ENCODE data around the gene NCAPG2. TPM values are rescaled to one million over a fixed set of nuclear protein-coding genes. Genes with fewer than 3 reads are reported as not detected.

NCAPG2 gene
- 15.6 and 15.7 TPM in 2 replicates for total RNA-seq (2014; rRNA removed; shearing (Covaris generic))
- 15.7 and 17.3 TPM in 2 replicates for polyA plus RNA-seq (2016; fragmentation: Nextera tagmentation; extraction: Ambion mirVana)

DNA sequence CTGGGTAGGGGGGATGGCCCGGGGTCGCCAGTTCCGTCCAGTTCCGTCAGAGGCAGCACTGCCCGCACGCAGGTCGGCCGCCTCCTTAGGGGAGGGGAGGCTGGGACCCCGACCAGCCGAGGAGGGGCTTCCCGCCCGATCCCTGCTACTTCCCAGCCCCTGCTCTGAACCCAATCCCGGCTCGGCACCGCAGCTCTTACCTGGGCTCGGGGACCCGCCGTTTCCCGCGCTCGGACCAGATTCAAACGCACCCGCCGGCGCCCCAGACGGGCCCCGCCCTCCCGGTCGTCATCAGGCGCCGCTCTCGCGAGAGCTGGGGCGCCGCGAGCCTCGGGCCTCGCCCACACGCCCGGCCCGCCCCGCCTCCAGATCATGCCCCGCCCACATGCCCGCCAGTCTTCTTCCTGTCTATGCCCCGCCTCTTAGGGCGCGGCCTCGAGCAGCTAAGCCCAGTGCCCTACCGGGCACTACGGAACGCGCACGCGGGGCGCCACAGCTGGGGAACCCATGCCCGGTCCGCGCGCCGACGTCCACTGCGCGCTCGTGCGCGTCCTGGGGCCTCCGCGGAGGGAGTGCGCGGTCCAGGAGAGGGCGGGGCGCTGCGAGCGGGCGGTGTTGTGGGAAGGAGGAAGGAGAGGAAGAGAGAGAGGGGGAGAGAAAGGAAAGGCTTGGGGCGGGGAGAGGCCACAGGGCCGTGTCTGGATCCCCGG, at the start of gene NCAPG2:
NCAPG2 (minus strand) TSS at position 281 of the 710 bp plus-strand sequence. CDS start 2,905 bp downstream, outside the sequence.
- H3K4me1 ChIP-seq (ENCODE audit: insufficient read depth): peaks cover 11% of the 10 kb centered on the region; the same call in 1 of the 2 replicates
- H3K36me3 ChIP-seq (ENCODE audit: low read depth): no peaks in the 10 kb centered on the region
- H2AFZ ChIP-seq: peak within 1 kb of the TSS; percentile 87
- H3F3A ChIP-seq (ENCODE audit: insufficient read depth): no peaks in the 10 kb centered on the region
- no peaks in the 10 kb centered on the region for H3K9me2 ChIP-seq (ENCODE audit: insufficient read depth)
- in situ Hi-C loops (cut with MboI): no loop called here
- 0 out of 2 replicates have a peak within 1 kb of the TSS, but pooled peaks have one; percentile 9 for H3K27ac ChIP-seq
- H3K79me2 ChIP-seq (ENCODE audit: insufficient read depth): peaks cover 48% of the 10 kb centered on the region
- no peaks in the 10 kb centered on the region for H4K20me1 ChIP-seq (ENCODE audit: insufficient read depth)
- peak within 1 kb of the TSS; percentile 90 for H3K9ac ChIP-seq
- H3K4me2 ChIP-seq (ENCODE audit: unreplicated experiment): peak within 1 kb of the TSS; percentile 84
- no peaks in the 10 kb centered on the region for H3K9me3 ChIP-seq (ENCODE audit: low read depth)
- peak; percentile 99 for DNase-seq
- H3K27me3 ChIP-seq (replicated peaks; ENCODE audit: insufficient read depth): no peaks in the 10 kb centered on the region
- peak within 1 kb of the TSS; percentile 72 for H3K4me3 ChIP-seq
- no peak for TF ChIP-seq EZH2 (IDR thresholded peaks at IDR 0.05; ENCODE audit: insufficient read depth, poor library complexity, severe bottlenecking)
- no peak for TF ChIP-seq EZH2phosphoT487 (IDR thresholded peaks at IDR 0.05; ENCODE audit: insufficient read depth, low read depth)
- 0 to 1% methylated on average over 47 to 65 of the region's 78 CpGs for WGBS, 2 experiments (ENCODE audit: low coverage in 1 of 2, low lambda C conversion rate in 2 of 2, missing lambda C conversion rate in 2 of 2)

DNA sequence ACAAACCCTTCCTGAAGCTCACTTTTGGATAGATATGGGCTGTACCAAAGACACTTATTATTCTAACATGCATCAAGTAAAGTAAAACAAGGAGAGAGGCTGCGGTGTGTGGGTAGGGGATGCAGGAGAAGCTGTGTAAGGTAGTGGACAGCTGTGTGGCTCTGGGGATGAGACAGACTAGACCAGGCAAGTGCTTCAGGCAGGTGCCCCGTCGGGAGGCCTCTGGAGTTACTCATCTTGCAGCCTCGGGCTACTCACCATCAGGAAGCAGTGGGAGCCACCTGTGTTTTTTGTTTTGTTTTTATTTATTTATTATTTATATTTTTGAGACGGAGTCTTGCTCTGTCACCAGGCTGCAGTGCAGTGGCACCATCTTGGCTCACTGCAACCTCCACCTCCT, 49.3 kb upstream of the NCAPG2 start:
- Histone ChIP-seq H3K9ac (no peak overlapping the region), H3K4me3 (no peak overlapping the region), H3K36me3 (ENCODE audit: low read depth) (peaks cover 29% of the 10 kb centered on the region; the same call in 1 of the 2 replicates), H3K27ac (no peak overlapping the region), H4K20me1 (ENCODE audit: insufficient read depth) (no peaks in the 10 kb centered on the region), H3K79me2 (ENCODE audit: insufficient read depth) (peaks cover 7% of the 10 kb centered on the region; the same call in 1 of the 2 replicates), H3F3A (ENCODE audit: insufficient read depth) (no peaks in the 10 kb centered on the region), H3K9me2 (ENCODE audit: insufficient read depth) (no peaks in the 10 kb centered on the region), H3K4me2 (ENCODE audit: unreplicated experiment) (no peak overlapping the region), H2AFZ (no peak overlapping the region), H3K27me3 (replicated peaks; ENCODE audit: insufficient read depth) (no peaks in the 10 kb centered on the region), H3K9me3 (ENCODE audit: low read depth) (no peaks in the 10 kb centered on the region), H3K4me1 (ENCODE audit: insufficient read depth) (no peaks in the 10 kb centered on the region)
- no peak for DNase-seq
- in situ Hi-C loops (cut with MboI): no loop called here
- TF ChIP-seq EZH2 (IDR thresholded peaks at IDR 0.05; ENCODE audit: insufficient read depth, poor library complexity, severe bottlenecking) (no peak), EZH2phosphoT487 (IDR thresholded peaks at IDR 0.05; ENCODE audit: insufficient read depth, low read depth) (no peak)
- 90% methylated on average over 5 of the region's 5 CpGs for WGBS, 2 experiments (ENCODE audit: low coverage in 1 of 2, low lambda C conversion rate in 2 of 2, missing lambda C conversion rate in 2 of 2)

DNA sequence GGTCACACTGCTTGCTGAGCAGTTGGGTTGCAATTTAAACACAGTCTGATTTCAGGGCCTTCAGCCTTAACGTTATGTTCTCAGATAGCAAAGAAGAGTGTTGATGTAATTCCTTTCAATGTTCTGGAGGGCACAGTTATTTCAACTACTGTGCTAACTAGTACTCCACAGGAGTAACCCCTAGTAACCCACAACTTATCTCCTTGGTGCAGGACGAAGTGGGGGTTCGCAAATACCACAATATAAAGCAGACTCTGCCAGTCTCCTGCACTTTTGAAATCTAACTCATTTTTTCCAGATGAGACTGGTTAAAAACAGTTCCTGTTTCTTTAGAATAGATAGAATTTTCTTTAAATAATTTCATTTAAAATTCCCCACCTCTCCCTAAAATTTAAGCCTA, 47.1 kb upstream of the NCAPG2 start:
- Histone ChIP-seq H3F3A (ENCODE audit: insufficient read depth) (no peaks in the 10 kb centered on the region), H3K9ac (no peak overlapping the region), H3K4me3 (no peak overlapping the region), H3K27ac (no peak overlapping the region), H3K27me3 (replicated peaks; ENCODE audit: insufficient read depth) (no peaks in the 10 kb centered on the region), H3K9me3 (ENCODE audit: low read depth) (no peaks in the 10 kb centered on the region), H3K36me3 (ENCODE audit: low read depth) (peaks cover 27% of the 10 kb centered on the region; the same call in 1 of the 2 replicates), H3K79me2 (ENCODE audit: insufficient read depth) (peaks cover 6% of the 10 kb centered on the region; the same call in 1 of the 2 replicates), H3K4me1 (ENCODE audit: insufficient read depth) (no peaks in the 10 kb centered on the region), H3K9me2 (ENCODE audit: insufficient read depth) (no peaks in the 10 kb centered on the region), H3K4me2 (ENCODE audit: unreplicated experiment) (no peak overlapping the region), H4K20me1 (ENCODE audit: insufficient read depth) (no peaks in the 10 kb centered on the region), H2AFZ (no peak overlapping the region)
- DNase-seq: no peak
- WGBS, 2 experiments (ENCODE audit: low coverage in 1 of 2, low lambda C conversion rate in 2 of 2, missing lambda C conversion rate in 2 of 2): 82 to 84% methylated on average over 3 of the region's 3 CpGs
- TF ChIP-seq EZH2 (IDR thresholded peaks at IDR 0.05; ENCODE audit: insufficient read depth, poor library complexity, severe bottlenecking) (no peak), EZH2phosphoT487 (IDR thresholded peaks at IDR 0.05; ENCODE audit: insufficient read depth, low read depth) (no peak)
- in situ Hi-C loops (cut with MboI): no loop called here

DNA sequence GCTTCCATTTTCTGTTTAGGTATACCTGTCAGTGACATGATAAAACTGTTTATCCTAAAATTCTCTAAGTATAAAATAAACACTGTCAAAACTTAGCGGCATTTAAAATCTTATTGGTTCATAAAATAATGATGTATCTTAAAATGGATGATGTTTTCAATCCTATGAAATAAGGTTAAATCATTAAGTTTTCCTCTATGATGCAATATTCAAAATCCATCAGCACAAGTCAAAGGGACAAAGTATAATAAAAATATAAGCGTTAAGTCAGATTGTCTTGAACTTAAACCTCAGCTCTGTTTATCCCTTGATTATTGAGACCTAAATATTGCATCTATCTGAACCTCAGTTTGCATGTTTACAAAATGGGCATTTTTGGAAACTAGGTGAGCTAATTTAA, 46.6 kb upstream of the NCAPG2 start:
- Histone ChIP-seq H3K27me3 (replicated peaks; ENCODE audit: insufficient read depth) (no peaks in the 10 kb centered on the region), H3K4me3 (no peak overlapping the region), H3F3A (ENCODE audit: insufficient read depth) (no peaks in the 10 kb centered on the region), H3K9me2 (ENCODE audit: insufficient read depth) (no peaks in the 10 kb centered on the region), H3K9ac (no peak overlapping the region), H2AFZ (no peak overlapping the region), H3K9me3 (ENCODE audit: low read depth) (no peaks in the 10 kb centered on the region), H3K4me1 (ENCODE audit: insufficient read depth) (no peaks in the 10 kb centered on the region), H3K36me3 (ENCODE audit: low read depth) (peaks cover 27% of the 10 kb centered on the region; the same call in 1 of the 2 replicates), H3K79me2 (ENCODE audit: insufficient read depth) (0 out of 2 replicates have a peak, but pooled peaks cover under 1% of the 10 kb centered on the region), H3K27ac (no peak overlapping the region), H3K4me2 (ENCODE audit: unreplicated experiment) (no peak overlapping the region), H4K20me1 (ENCODE audit: insufficient read depth) (no peaks in the 10 kb centered on the region)
- TF ChIP-seq EZH2phosphoT487 (IDR thresholded peaks at IDR 0.05; ENCODE audit: insufficient read depth, low read depth): no peak
- no peak for TF ChIP-seq EZH2 (IDR thresholded peaks at IDR 0.05; ENCODE audit: insufficient read depth, poor library complexity, severe bottlenecking)
- 93 to 99% methylated on average over 2 of the region's 2 CpGs for WGBS, 2 experiments (ENCODE audit: low coverage in 1 of 2, low lambda C conversion rate in 2 of 2, missing lambda C conversion rate in 2 of 2)
- in situ Hi-C loops (cut with MboI): no loop called here
- DNase-seq: no peak
